Omental fat pad (tissue), 4 donors: Measurements from ENCODE around the gene PLCG2. TPM values are rescaled to one million over a fixed set of nuclear protein-coding genes. Genes with fewer than 3 reads are reported as not detected.
"Not testable (repeated sequence)": the region's sequence is repeated elsewhere in the genome, so short reads cannot be mapped to it uniquely, and the experiment has no call there.

ENCODE experiments used
- ATAC-seq: fragments of 150-250 bp; one replicate; pipeline ENCODE4 v1.9.1; 2016; ENCODE audit warnings: mild to moderate bottlenecking, moderate library complexity; ENCODE audit not compliant: low FRiP score
- DNase-seq: peaks from one replicate; pipeline ENCODE4 v3.0.0-alpha.2; 2019; ENCODE audit warnings: low spot score
- total RNA-seq, 4 donors: library from RNA; depleted of rRNA; stranded (reverse); fragments of >200 nt; gene quantifications; one replicate each; pipeline ENCODE4 v1.1.0, GENCODE V29; 2016
- TF ChIP-seq, protein P1 (sequence below), 3 donors: fragments of 450-650 bp; IDR thresholded peaks; one replicate each; pipeline ENCODE4 v1.5.1; 2016 to 2017; ENCODE audit warnings: antibody characterized with exemption in 3 of 3, mild to moderate bottlenecking in 3 of 3, moderate library complexity in 2 of 3

Gene PLCG2
- total RNA-seq, 4 donors from 2014 or later, result 8.3 to 59.6 (median 19.9) TPM

DNA sequence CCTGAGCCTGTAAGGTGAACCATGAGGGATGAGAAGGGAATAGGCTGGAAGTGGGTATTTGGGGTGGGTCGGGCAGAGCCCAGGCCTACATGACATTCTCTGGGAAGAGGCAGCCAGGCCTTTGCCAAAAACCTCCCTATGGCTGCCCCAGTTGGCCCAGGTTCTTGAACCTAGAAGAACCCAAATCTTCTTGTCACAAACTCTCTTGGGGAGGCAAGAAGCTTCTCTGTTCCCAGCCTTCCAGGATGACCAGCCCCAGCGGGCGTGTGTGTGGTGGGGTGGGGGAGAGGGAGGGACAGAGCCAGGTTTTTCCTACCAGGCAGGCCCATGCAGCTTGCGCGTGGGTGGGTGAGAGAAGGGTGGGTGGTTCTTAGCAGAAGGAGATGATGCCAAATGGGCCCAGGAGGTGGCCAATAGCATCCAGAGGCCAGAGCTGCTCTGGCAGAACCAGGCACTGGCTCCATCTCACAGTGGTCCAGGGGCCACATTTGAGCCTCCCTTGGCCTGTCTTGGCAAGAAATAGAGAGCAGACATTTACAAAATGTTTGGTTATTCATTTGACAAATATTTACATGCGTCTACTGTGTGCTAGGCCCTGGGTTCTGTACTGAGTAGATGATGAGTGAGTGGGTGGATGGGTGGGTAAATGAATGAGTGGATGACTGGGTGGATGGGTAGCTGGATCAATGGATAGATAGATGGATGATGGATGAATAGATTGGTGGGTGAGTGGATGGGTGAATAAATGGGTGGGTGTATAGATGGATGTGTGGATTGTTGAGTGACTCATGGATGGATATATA is 44.3 kb upstream of the PLCG2 start:
- DNase-seq (no peak), ATAC-seq (no peak)
- TF ChIP-seq, protein P1, sequence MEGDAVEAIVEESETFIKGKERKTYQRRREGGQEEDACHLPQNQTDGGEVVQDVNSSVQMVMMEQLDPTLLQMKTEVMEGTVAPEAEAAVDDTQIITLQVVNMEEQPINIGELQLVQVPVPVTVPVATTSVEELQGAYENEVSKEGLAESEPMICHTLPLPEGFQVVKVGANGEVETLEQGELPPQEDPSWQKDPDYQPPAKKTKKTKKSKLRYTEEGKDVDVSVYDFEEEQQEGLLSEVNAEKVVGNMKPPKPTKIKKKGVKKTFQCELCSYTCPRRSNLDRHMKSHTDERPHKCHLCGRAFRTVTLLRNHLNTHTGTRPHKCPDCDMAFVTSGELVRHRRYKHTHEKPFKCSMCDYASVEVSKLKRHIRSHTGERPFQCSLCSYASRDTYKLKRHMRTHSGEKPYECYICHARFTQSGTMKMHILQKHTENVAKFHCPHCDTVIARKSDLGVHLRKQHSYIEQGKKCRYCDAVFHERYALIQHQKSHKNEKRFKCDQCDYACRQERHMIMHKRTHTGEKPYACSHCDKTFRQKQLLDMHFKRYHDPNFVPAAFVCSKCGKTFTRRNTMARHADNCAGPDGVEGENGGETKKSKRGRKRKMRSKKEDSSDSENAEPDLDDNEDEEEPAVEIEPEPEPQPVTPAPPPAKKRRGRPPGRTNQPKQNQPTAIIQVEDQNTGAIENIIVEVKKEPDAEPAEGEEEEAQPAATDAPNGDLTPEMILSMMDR (IDR thresholded peaks at IDR 0.05), result no peak

DNA sequence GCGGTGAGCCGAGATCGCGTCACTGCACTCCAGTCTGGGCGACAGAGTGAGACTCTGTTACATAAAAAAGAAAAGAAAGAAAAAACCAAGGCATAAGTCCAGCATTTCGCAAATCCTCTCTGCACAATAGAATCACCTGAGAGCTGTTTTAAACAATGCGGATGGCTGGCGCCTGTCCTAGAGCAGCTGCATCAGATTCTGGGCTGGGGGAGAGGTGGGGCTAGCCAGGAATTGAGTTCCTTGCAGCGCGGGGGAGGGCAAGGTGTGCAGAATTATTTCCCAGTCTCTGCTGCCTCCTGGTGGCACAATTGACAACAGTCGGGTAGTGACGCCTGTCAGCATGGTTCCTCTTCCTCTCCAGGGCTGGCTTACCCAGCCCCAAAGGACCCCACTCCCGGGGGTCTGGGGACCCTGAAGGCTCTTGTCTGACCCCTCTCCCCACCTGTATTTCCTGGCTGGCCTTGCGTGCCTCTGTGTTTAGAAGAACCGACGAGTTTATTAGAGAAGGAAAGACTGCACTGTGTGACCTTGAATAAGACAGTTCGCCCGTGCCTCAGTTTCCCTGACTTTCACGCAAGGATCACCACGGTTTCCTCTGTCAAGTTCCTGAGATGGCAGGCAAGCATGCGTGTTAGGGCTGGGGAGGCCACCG is 41.1 kb upstream of the PLCG2 start:
- TF ChIP-seq, protein P1 (IDR thresholded peaks at IDR 0.05), result peak in 2 of 3 donors; percentile 17 to 55
- DNase-seq (peak; percentile 83), ATAC-seq (peak; percentile 67)

DNA sequence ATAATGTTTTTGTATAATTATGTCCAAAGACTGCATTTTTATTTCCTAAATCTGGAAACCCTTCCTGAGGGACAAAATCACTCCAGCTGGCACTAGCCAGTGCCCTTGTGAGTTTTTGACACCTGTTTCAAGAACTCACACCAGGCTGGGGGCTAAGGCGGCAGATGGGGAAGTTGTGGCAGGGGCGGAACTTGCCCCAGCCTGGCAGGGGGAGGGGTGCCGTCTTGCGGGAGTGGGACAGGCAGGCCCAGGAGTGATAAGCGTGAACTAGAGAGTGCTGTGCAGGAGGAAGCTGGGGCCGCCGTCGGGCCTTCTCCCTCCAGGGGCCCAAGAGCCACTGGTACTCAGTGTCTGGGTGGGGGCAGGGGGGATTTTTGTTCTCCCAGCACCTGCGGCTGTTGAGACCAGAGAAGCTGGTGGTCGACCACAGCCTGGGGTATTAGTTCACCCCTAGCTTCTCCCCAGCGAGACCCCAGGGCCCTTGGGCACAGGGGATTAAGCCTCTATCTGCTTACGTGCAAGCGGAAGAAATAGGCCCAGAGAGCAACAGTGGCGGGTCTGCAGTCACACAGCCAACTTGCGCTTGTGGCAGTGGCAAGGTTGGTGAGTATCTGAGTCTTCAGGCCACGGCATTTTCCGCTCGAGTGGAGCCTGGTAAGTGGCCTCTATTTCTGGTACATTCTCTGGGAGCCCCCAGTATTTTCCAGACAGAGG is 40.2 kb upstream of the PLCG2 start:
- TF ChIP-seq, protein P1 (IDR thresholded peaks at IDR 0.05), result no peak
- ATAC-seq, result no peak
- DNase-seq, result no peak

DNA sequence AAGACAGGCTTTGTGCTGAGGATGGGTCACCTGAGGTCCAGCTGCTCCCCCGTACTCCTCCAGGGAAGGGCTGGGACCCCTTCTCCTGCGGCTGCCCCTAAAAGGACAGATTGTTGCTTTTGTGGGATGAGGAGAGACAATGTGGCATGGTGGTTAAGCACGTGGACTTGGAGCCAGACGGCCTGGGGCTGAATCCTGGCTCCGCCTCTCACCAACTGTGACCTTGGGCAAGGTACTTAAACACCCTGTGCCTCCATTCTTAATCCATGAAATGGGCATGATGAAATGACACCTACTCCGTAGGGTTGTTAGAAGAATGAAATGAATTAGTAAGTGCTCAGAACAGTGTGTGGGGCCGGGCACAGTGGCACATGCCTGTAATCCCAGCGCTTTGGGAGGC is 39.6 kb upstream of the PLCG2 start:
- no peak for ATAC-seq
- TF ChIP-seq, protein P1 (IDR thresholded peaks at IDR 0.05), result no peak
- DNase-seq, result no peak

DNA sequence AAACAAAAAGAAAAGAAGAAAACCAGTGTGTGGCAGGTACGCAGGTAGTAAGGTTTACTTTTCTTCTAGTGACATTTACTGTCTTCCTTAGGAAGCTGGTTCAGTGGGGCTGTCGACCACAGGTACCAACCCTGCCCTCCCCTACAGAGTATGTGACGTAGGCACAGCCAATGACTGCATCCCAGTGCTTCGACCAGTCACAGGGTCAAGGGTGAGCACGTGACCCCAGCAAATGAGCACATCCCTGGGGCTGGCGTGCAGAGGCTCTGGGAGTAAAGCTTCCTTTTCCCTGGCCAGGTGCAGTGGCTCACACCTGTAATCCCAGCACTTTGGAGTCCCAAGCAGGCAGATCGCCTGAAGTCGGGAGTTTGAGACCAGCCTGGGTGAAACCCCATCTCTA is 38.9 kb upstream of the PLCG2 start:
- TF ChIP-seq, protein P1 (IDR thresholded peaks at IDR 0.05), result no peak
- DNase-seq, result no peak
- ATAC-seq, result no peak

DNA sequence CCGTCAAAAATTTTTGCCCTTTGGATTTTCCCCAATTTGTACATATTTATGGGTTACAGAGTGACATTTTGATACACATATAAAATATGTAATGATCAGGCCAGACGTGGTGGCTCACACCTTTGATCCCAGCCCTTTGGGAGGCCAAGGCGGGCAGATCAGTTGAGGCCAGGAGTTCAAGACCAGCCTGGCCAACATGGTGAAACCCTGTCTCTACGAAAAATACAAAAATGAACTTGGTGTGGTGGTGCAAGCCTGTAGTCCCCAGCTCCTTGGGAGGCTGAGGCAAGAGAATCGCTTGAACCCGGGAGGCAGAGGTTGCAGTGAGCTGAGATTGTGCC is 37.7 kb upstream of the PLCG2 start:
- DNase-seq, result not testable (repeated sequence)

DNA sequence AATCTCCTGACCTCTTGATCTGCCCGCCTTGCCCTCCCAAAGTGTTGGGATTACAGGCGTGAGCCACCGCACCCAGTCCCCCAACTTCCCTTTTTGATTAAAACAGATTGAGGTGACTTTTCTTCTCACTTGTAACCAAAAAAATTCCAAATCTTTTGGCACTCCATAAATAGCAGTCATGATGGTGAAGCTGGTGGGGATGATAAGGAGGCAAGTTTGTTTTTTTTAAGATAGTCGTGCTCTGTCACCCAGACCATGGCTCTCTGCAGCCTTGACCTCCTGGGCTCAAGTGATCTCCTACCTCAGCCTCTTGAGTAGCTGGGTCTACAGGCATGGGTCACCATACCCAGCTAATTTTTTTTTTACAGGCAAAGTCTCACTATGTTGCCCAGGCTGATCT is 34.7 kb upstream of the PLCG2 start:
- DNase-seq (no peak), ATAC-seq (no peak)
- TF ChIP-seq, protein P1 (IDR thresholded peaks at IDR 0.05), result no peak

More for the DNA sequence above, 37.7 kb upstream of the PLCG2 start:
- ATAC-seq, result not testable (repeated sequence)
